Measurements from ENCODE around the gene KCNT2.

GRCh38 chr1:196183941-196184340 lies 424.3 kb downstream of the KCNT2 start:
- TF ChIP-seq CTCF (IDR thresholded peaks at IDR 0.05), result no peak
- no peak for TF ChIP-seq POLR2A (IDR thresholded peaks at IDR 0.05; ENCODE audit: low read depth)
